Thyroid gland (tissue), 4 donors: ENCODE data around the gene SPATA20.

Source experiments
- CTCF ChIP-seq, 6 experiments: fragments of 200-600 bp in 3 of 6; fragments of 450-650 bp in 3 of 6; sonication (generic) in 3 of 6; IDR thresholded peaks; one replicate each; pipeline ENCODE4 v1.5.1; 2016 to 2019; ENCODE audit warnings: antibody characterized with exemption in 6 of 6, mild to moderate bottlenecking in 2 of 6, inconsistent platforms in 1 of 6, moderate library complexity in 1 of 6
- POLR2A ChIP-seq, 2 donors: fragments of 450-650 bp; IDR thresholded peaks; one replicate each; pipeline ENCODE4 v1.6.1; 2017; ENCODE audit warnings: antibody characterized with exemption in 2 of 2, mild to moderate bottlenecking in 2 of 2, moderate library complexity in 1 of 2

- TF ChIP-seq CTCF (IDR thresholded peaks at IDR 0.05), result no peak
- no peak for TF ChIP-seq POLR2A (IDR thresholded peaks at IDR 0.05)
Measured at GRCh38 chr17:50508573-50509460, 38.2 kb upstream of the SPATA20 start.
